CD4-positive, alpha-beta T cell treated with Interleukin-4 for 4 hours (primary cell): ENCODE data around the gene PRPS1.
"Not testable (repeated sequence)": the region's sequence is repeated elsewhere in the genome, so short reads cannot be mapped to it uniquely, and the experiment has no call there.

Source experiments
- DNase-seq: peaks from one replicate; pipeline ENCODE4 v3.0.0-alpha.2; 2020

Gene PRPS1

GRCh38 chrX:107675823-107676555 is 47.7 kb downstream of the PRPS1 start:
- DNase-seq, result peak; percentile 37

- DNase-seq, result peak; percentile 71
Measured at GRCh38 chrX:107676559-107677378, 48.5 kb downstream of the PRPS1 start.

GRCh38 chrX:107677501-107677901 is 49.2 kb downstream of the PRPS1 start:
- DNase-seq, result no peak

- DNase-seq, result no peak
Measured at GRCh38 chrX:107677909-107678308, 49.6 kb downstream of the PRPS1 start.

- peak; percentile 73 for DNase-seq
Measured at GRCh38 chrX:107678957-107679740, 50.8 kb downstream of the PRPS1 start.

GRCh38 chrX:107682256-107682655 is 53.9 kb downstream of the PRPS1 start:
- DNase-seq, result no peak

- no peak for DNase-seq
Measured at GRCh38 chrX:107683124-107683895, 55.0 kb downstream of the PRPS1 start.

GRCh38 chrX:107683931-107684330 is 55.6 kb downstream of the PRPS1 start:
- no peak for DNase-seq

- DNase-seq, result no peak
Measured at GRCh38 chrX:107684956-107685385, 56.7 kb downstream of the PRPS1 start.

- DNase-seq, result not testable (repeated sequence)
Measured at GRCh38 chrX:107685586-107685985, 57.3 kb downstream of the PRPS1 start.

GRCh38 chrX:107686026-107686425 is 57.7 kb downstream of the PRPS1 start:
- DNase-seq, result no peak

GRCh38 chrX:107686792-107687191 is 58.5 kb downstream of the PRPS1 start:
- no peak for DNase-seq

- no peak for DNase-seq
Measured at GRCh38 chrX:107687445-107687844, 59.1 kb downstream of the PRPS1 start.

- DNase-seq, result no peak
Measured at GRCh38 chrX:107691024-107691448, 62.7 kb downstream of the PRPS1 start.

- no peak for DNase-seq
Measured at GRCh38 chrX:107699616-107700015, 71.3 kb downstream of the PRPS1 start.

- DNase-seq, result no peak
Measured at GRCh38 chrX:107700317-107700774, 72.0 kb downstream of the PRPS1 start.
